ENCODE data around the gene PLTP.

Gene PLTP

DNA sequence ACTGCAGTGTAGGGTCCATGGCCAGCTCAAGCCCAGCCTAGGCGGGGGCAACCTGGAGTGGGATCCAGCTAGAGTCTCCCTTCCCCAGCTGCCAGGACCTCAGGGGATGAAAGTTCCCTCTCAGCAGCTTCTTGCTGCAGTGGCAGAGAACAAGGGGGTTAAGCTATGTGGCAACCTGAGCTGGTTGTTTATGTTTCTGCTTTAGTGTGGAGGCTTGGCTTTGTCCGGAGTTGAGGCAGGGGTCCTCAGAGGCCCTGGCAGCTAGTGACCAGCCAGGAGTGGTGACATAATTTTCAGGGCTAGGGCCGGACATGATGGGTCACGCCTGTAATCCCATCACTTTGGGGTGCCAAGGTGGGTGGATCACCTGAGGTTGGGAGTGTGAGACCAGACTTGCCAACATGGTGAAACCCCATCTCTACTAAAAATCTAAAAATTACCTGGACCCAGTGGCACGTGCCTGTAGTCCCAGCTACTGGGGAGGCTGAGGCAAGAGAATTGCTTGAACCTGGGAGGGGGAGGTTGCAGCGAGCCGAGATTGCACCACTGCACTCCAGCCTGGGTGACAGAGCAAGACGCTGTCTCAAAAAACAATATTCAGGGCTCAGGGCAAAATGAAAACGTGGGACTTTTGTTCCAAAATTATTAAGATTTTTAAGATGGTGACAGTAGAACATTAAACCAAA, 14.0 kb upstream of the PLTP start:
- no peak overlapping the region for H3K4me3 ChIP-seq (ENCODE audit: low read depth, low read length)
- TF ChIP-seq CTCF (IDR thresholded peaks at IDR 0.05; ENCODE audit: low read depth, low read length, missing control alignments), result no peak
- DNase-seq (ENCODE audit: low read depth), result no peak

GRCh38 chr20:45924391-45925261, 12.7 kb upstream of the PLTP start:
- no peak for TF ChIP-seq CTCF (IDR thresholded peaks at IDR 0.05; ENCODE audit: low read depth, low read length, missing control alignments)
- DNase-seq (ENCODE audit: low read depth), result no peak
- H3K4me3 ChIP-seq (ENCODE audit: low read depth, low read length), result no peak overlapping the region

DNA sequence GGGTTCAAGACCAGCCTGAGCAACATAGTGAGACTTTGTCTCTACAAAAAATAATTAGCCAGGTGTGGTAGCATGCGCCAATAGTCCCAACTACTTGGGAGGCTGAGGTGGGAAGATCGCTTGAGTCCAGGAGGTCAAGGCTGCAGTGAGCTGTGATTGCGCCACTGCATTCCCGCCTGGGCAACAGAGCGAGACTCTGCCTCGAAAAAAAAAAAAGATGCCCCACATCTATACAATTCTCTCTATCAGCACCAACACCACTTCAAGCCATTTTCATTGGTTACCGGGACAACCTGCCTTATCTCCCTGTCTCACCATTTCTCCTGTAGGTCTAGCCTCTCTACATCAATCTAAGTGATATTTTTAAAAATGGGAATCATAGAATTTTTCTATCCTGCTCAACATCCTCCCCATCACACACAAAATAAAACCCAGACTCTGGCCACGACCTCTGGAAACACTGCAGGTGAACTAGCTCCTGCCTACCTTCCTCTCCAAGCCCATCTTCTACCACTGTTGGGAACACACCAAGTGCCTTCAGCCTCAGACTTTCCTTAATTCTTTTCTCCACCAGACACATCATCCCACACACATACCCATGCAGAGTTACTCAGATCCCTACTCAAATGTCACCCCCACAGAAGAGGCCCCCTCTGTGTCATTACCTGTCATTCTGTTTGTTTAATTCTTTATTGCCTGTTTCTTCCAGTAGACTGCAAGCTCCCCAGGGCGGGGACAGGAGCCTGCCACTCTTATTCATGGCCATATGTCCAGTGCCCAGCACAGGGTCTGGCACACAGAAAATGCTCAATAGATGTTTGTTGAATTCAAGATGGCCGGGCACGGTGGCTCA, 9.6 kb upstream of the PLTP start:
- DNase-seq (ENCODE audit: low read depth), result no peak
- H3K4me3 ChIP-seq (ENCODE audit: low read depth, low read length), result no peak overlapping the region
- TF ChIP-seq CTCF (IDR thresholded peaks at IDR 0.05; ENCODE audit: low read depth, low read length, missing control alignments), result no peak

DNA sequence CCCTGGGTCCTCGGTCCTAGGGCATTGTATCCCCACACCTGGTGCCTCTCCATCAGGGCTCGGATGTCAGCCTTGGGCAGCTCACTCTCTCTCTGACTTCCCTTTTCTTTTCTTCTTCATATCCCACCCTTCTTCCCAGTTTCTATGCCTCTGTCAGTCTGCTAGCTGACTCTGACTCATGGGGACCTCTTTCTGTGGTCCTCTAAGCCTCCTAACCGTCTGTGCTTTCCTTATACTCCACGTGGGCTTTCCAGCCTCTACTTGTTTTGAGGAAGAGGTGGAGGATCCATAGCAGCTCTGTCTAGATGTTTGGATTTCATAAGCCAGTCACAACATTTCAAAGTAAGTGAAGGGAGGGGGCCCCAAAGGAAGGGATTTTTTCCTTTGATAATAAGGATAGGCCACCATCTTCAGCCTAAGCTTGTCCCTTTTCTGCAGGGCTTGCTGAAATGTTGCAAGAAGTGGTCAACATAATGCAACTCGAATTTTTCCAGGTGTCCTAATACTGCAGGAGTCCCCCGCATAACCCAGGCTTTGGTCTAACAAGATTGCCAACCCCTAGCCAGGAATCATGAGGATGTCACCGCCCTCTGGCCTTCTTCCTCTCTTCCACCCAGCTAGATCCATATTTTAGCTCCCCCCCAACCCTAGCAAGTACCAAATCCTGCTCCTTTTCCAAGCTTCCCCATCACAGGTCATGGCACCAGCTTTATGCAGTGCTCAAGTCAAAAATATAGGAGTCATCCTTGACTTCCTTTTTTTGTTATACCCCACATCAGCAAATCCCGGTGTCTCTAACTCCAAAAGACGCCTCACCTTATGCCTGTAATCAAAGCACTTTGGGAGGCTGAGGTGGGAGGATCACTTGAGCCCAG, 8.7 kb upstream of the PLTP start:
- no peak for DNase-seq (ENCODE audit: low read depth)
- no peak overlapping the region for H3K4me3 ChIP-seq (ENCODE audit: low read depth, low read length)
- no peak for TF ChIP-seq CTCF (IDR thresholded peaks at IDR 0.05; ENCODE audit: low read depth, low read length, missing control alignments)

- no peak for DNase-seq (ENCODE audit: low read depth)
- TF ChIP-seq CTCF (IDR thresholded peaks at IDR 0.05; ENCODE audit: low read depth, low read length, missing control alignments), result no peak
These were observed 7.8 kb upstream of the PLTP start for GRCh38 chr20:45919542-45920399.

More at GRCh38 chr20:45919542-45920399, 7.8 kb upstream of the PLTP start:
- no peak overlapping the region for H3K4me3 ChIP-seq (ENCODE audit: low read depth, low read length)

Data from GM12864 (cell line).